OCI-LY1 (cell line): ENCODE results near the gene ZNF586.

Experiments used
- H2AFZ ChIP-seq: fragments of 200-600 bp; sonication (generic), shearing (Covaris generic); 2 replicates; pipeline ENCODE4 v1.6.0; 2014; ENCODE audit warnings: antibody characterized with exemption, mild to moderate bottlenecking, low read length
- H3F3A ChIP-seq: fragments of 200-600 bp; sonication (generic), shearing (Covaris generic); 2 replicates; pipeline ENCODE4 v1.6.0; 2014; ENCODE audit warnings: mild to moderate bottlenecking, antibody characterized with exemption, low read length, moderate library complexity; ENCODE audit not compliant: insufficient read depth
- H3K27ac ChIP-seq: fragments of 200-600 bp; sonication (generic); 2 replicates; pipeline ENCODE4 v1.5.1; 2014; ENCODE audit warnings: low read length, mixed run types, mild to moderate bottlenecking, low read depth; ENCODE audit not compliant: poor library complexity, severe bottlenecking
- H3K27me3 ChIP-seq: fragments of 200-600 bp; sonication (generic); 2 replicates; pipeline ENCODE4 v1.6.0; 2014; ENCODE audit warnings: antibody characterized with exemption, mild to moderate bottlenecking, low read length, moderate library complexity; ENCODE audit not compliant: insufficient read depth
- H3K36me3 ChIP-seq: fragments of 200-600 bp; sonication (generic); 2 replicates; pipeline ENCODE4 v1.6.1; 2014; ENCODE audit warnings: mild to moderate bottlenecking, antibody characterized with exemption, low read length, moderate library complexity, mixed read lengths; ENCODE audit not compliant: insufficient read depth
- H3K4me1 ChIP-seq: fragments of 200-600 bp; sonication (generic); 2 replicates; pipeline ENCODE4 v1.5.1; 2014; ENCODE audit warnings: mild to moderate bottlenecking, low read length, moderate library complexity; ENCODE audit not compliant: insufficient read depth, severe bottlenecking
- H3K4me2 ChIP-seq: fragments of 200-600 bp; sonication (generic), shearing (Covaris generic); 2 replicates; pipeline ENCODE4 v1.6.1; 2014; ENCODE audit warnings: low read length
- H3K4me3 ChIP-seq: fragments of 200-600 bp; sonication (generic); 2 replicates; pipeline ENCODE4 v1.5.1; 2014; ENCODE audit warnings: low read length, low read depth, mild to moderate bottlenecking, mixed read lengths; ENCODE audit not compliant: poor library complexity, severe bottlenecking
- H3K79me2 ChIP-seq: fragments of 200-600 bp; shearing (Covaris generic); 2 replicates; pipeline ENCODE4 v1.6.1; 2016; ENCODE audit warnings: mixed run types, low read length, mixed read lengths; ENCODE audit not compliant: insufficient read depth
- H3K9ac ChIP-seq: fragments of 200-600 bp; sonication (generic), shearing (Covaris generic); 2 replicates; pipeline ENCODE4 v1.6.1; 2014; ENCODE audit warnings: mild to moderate bottlenecking, low read length, mixed read lengths
- H3K9me2 ChIP-seq: fragments of 200-600 bp; sonication (generic), shearing (Covaris generic); 2 replicates; pipeline ENCODE4 v1.6.1; 2014; ENCODE audit warnings: low read depth, mild to moderate bottlenecking, low read length, mixed read lengths
- H3K9me3 ChIP-seq: fragments of 200-600 bp; shearing (Covaris generic); 2 replicates; pipeline ENCODE4 v1.6.1; 2014; ENCODE audit warnings: low read length, mixed read lengths
- H4K20me1 ChIP-seq: fragments of 200-600 bp; sonication (generic), shearing (Covaris generic); 2 replicates; pipeline ENCODE4 v1.6.0; 2016; ENCODE audit warnings: mild to moderate bottlenecking, low read length; ENCODE audit not compliant: insufficient read depth
- EZH2 ChIP-seq: fragments of 200-600 bp; sonication (generic), shearing (Covaris generic); IDR thresholded peaks from 2 replicates; pipeline ENCODE4 v1.8.0; 2017; ENCODE audit warnings: borderline replicate concordance, mixed run types, mild to moderate bottlenecking, antibody characterized with exemption, low read length, moderate library complexity, mixed read lengths
- TF ChIP-seq, protein P1 (sequence below): fragments of 200-600 bp; sonication (generic), shearing (Covaris generic); IDR thresholded peaks from 2 replicates; pipeline ENCODE4 v1.5.1; 2017; ENCODE audit warnings: mild to moderate bottlenecking, antibody characterized with exemption, low read length, moderate library complexity, mixed read lengths

The ZNF586 gene

GRCh38 chr19:57814505-57815246 is 45.2 kb downstream of the ZNF586 start, which contains the start of gene ZNF552:
Gene ZNF552 (minus strand): TSS chr19:57814913. CDS start chr19:57814743, 170 bp downstream.
- peak within 1 kb of the TSS; percentile 92 for H3K4me2 ChIP-seq
- H3K4me3 ChIP-seq = peak within 1 kb of the TSS; percentile 94
- H3K9me2 ChIP-seq = no peaks in the 10 kb centered on the region
- H4K20me1 ChIP-seq = no peaks in the 10 kb centered on the region
- no peak within 1 kb of the TSS for H2AFZ ChIP-seq
- H3K79me2 ChIP-seq = peaks cover 9% of the 10 kb centered on the region
- H3K4me1 ChIP-seq = peaks cover 38% of the 10 kb centered on the region
- TF ChIP-seq, protein P1, sequence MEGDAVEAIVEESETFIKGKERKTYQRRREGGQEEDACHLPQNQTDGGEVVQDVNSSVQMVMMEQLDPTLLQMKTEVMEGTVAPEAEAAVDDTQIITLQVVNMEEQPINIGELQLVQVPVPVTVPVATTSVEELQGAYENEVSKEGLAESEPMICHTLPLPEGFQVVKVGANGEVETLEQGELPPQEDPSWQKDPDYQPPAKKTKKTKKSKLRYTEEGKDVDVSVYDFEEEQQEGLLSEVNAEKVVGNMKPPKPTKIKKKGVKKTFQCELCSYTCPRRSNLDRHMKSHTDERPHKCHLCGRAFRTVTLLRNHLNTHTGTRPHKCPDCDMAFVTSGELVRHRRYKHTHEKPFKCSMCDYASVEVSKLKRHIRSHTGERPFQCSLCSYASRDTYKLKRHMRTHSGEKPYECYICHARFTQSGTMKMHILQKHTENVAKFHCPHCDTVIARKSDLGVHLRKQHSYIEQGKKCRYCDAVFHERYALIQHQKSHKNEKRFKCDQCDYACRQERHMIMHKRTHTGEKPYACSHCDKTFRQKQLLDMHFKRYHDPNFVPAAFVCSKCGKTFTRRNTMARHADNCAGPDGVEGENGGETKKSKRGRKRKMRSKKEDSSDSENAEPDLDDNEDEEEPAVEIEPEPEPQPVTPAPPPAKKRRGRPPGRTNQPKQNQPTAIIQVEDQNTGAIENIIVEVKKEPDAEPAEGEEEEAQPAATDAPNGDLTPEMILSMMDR = no peak
- no peaks in the 10 kb centered on the region for H3K9me3 ChIP-seq
- no peaks in the 10 kb centered on the region for H3F3A ChIP-seq
- peaks cover 16% of the 10 kb centered on the region; the same call in 1 of the 2 replicates for H3K36me3 ChIP-seq
- H3K9ac ChIP-seq = peak within 1 kb of the TSS; percentile 92
- H3K27me3 ChIP-seq = no peaks in the 10 kb centered on the region
- peak within 1 kb of the TSS; percentile 8 for H3K27ac ChIP-seq

DNA sequence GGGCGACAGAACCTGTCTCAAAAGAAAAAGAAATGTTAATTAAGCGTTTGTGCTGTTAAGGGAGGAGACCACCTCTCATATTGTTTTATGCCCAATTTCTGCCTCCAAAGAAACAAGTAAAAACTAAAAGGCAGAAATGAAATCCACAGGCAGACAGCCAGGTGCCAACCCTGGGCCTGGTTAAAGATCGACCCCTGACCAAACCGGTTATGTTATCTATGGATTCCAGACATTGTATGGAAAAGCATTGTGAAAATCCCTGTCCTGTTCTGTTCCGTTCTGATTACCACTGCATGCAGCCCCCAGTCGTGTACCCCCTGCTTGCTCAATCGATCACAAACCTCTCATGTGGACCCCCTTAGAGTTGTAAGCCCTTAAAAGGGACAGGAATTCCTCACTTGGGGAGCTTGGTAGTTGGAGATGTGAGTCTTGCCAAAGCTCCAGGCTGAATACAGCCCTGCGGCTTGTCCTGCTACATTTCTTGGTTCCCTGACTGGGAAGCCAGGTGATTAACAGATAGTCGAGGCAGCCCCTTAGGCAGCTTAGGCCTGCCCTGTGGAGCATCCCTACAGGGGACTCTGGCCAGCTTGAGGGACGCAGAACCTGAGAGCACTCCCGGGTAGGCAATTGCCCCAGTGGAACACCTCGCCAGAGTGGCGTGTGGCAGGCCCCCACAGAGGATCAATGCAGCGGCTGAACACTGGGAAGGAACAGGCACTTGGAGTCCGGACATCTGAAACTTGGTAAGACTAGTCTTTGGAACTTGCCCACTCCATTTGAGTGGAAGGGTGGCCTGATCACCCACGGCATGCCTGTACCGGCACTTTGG is 46.0 kb downstream of the ZNF586 start:
- Histone ChIP-seq H3K79me2 (peaks cover 17% of the 10 kb centered on the region), H3K9me2 (no peaks in the 10 kb centered on the region), H4K20me1 (no peaks in the 10 kb centered on the region), H3K36me3 (peaks cover 8% of the 10 kb centered on the region; the same call in 1 of the 2 replicates), H3F3A (no peaks in the 10 kb centered on the region), H3K4me3 (peak overlapping the region; percentile 94), H2AFZ (no peak overlapping the region), H3K9me3 (no peaks in the 10 kb centered on the region), H3K27ac (no peak overlapping the region), H3K27me3 (no peaks in the 10 kb centered on the region), H3K4me2 (peak overlapping the region; percentile 92), H3K4me1 (peaks cover 40% of the 10 kb centered on the region), H3K9ac (peak overlapping the region; percentile 92)
- TF ChIP-seq EZH2 = no peak
- TF ChIP-seq, protein P1 = no peak

DNA sequence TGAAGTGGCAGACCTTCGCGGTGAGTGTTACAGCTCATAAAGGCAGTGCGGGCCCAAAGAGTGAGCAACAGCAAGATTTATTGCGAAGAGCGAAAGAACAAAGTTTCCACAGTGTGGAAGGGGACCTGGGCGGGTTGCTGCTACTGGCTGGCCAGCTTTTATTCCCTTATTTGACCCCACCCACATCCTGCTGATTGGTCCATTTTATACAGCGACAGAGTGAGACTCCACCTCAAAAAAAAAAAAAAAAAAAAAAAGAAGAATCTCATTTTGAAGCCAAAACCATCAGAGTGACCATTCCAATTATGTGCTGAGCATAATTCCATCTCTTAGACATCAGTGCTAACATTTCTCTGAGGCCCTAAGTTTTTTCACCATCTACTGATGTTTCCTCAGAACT is 47.2 kb downstream of the ZNF586 start:
- Histone ChIP-seq H3K4me1 (peaks cover 49% of the 10 kb centered on the region), H3K27me3 (no peaks in the 10 kb centered on the region), H3K36me3 (peaks cover 7% of the 10 kb centered on the region; the same call in 1 of the 2 replicates), H3K9me3 (no peaks in the 10 kb centered on the region), H3K4me3 (no peak overlapping the region), H2AFZ (no peak overlapping the region), H3K27ac (no peak overlapping the region), H3K4me2 (no peak overlapping the region), H4K20me1 (no peaks in the 10 kb centered on the region), H3K9me2 (no peaks in the 10 kb centered on the region), H3K79me2 (peaks cover 24% of the 10 kb centered on the region), H3K9ac (no peak overlapping the region), H3F3A (no peaks in the 10 kb centered on the region)
- TF ChIP-seq EZH2 = no peak
- TF ChIP-seq, protein P1 = no peak
